ENCODE results near the gene KIAA1217. TPM values are rescaled to one million over a fixed set of nuclear protein-coding genes. Genes with fewer than 3 reads are reported as not detected.

KIAA1217 gene
- polyA plus RNA-seq, 3 donors = not detected

GRCh38 chr10:24353319-24353718 is 144.4 kb downstream of the KIAA1217 start:
- Histone ChIP-seq H3K4me1 (ENCODE audit: control insufficient read depth in 1 of 2, insufficient read depth in 2 of 2, low read length in 2 of 2) (no peaks in the 10 kb centered on the region), H3K4me3 (replicated peaks in 1 of 3; ENCODE audit: low read depth in 2 of 3, low read length in 3 of 3) (no peak overlapping the region), H3K79me2 (ENCODE audit: insufficient read depth, low read length) (no peaks in the 10 kb centered on the region), H4K20me1 (ENCODE audit: insufficient read depth, low read length) (no peaks in the 10 kb centered on the region), H3K36me3 (replicated peaks in 1 of 2; ENCODE audit: control insufficient read depth in 1 of 2, insufficient read depth in 2 of 2, low read length in 2 of 2) (no peaks in the 10 kb centered on the region), H3K27ac (ENCODE audit: low read depth in 1 of 2, low read length in 2 of 2) (no peak overlapping the region), H3K9me3 (replicated peaks in 1 of 2; ENCODE audit: control insufficient read depth in 1 of 2, insufficient read depth in 1 of 2, low read length in 2 of 2) (no peaks in the 10 kb centered on the region), H3K9ac (ENCODE audit: insufficient read depth, low read length, poor library complexity, severe bottlenecking) (no peak overlapping the region), H3K4me2 (replicated peaks; ENCODE audit: extremely low read depth, low read length, poor library complexity, severe bottlenecking) (no peak overlapping the region), H2AFZ (ENCODE audit: insufficient read depth, low read depth, low read length, poor library complexity, severe bottlenecking) (no peak overlapping the region), H3K27me3 (ENCODE audit: control insufficient read depth in 2 of 2, insufficient read depth in 2 of 2, low read length in 2 of 2) (no peaks in the 10 kb centered on the region)
- no peak overlapping the region for H3K4me3 Mint-ChIP-seq
- H3K27ac Mint-ChIP-seq = no peak overlapping the region
- no peaks in the 10 kb centered on the region for H3K36me3 Mint-ChIP-seq
- H3K4me1 Mint-ChIP-seq = no peaks in the 10 kb centered on the region
- H3K27me3 Mint-ChIP-seq (ENCODE audit: low read depth in 3 of 3) = peaks cover 0 to 3% (median 2%) of the 10 kb centered on the region in 3 donors
- H3K9me3 Mint-ChIP-seq = peaks cover 0 to 3% (median 0%) of the 10 kb centered on the region in 7 donors
- no peak for DNase-seq
- intact Hi-C loops (cut with micrococcal nuclease) = no loop called here
- 100% methylated on average over 1 of the region's 6 CpGs for WGBS (ENCODE audit: insufficient coverage)
- TF ChIP-seq, protein P1, sequence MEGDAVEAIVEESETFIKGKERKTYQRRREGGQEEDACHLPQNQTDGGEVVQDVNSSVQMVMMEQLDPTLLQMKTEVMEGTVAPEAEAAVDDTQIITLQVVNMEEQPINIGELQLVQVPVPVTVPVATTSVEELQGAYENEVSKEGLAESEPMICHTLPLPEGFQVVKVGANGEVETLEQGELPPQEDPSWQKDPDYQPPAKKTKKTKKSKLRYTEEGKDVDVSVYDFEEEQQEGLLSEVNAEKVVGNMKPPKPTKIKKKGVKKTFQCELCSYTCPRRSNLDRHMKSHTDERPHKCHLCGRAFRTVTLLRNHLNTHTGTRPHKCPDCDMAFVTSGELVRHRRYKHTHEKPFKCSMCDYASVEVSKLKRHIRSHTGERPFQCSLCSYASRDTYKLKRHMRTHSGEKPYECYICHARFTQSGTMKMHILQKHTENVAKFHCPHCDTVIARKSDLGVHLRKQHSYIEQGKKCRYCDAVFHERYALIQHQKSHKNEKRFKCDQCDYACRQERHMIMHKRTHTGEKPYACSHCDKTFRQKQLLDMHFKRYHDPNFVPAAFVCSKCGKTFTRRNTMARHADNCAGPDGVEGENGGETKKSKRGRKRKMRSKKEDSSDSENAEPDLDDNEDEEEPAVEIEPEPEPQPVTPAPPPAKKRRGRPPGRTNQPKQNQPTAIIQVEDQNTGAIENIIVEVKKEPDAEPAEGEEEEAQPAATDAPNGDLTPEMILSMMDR (IDR thresholded peaks at IDR 0.05) = no peak

- Histone ChIP-seq H3K79me2 (ENCODE audit: insufficient read depth, low read length) (no peaks in the 10 kb centered on the region), H3K9ac (ENCODE audit: insufficient read depth, low read length, poor library complexity, severe bottlenecking) (no peak overlapping the region), H3K4me2 (replicated peaks; ENCODE audit: extremely low read depth, low read length, poor library complexity, severe bottlenecking) (no peak overlapping the region), H3K9me3 (replicated peaks in 1 of 2; ENCODE audit: control insufficient read depth in 1 of 2, insufficient read depth in 1 of 2, low read length in 2 of 2) (no peaks in the 10 kb centered on the region), H3K4me3 (replicated peaks in 1 of 3; ENCODE audit: low read depth in 2 of 3, low read length in 3 of 3) (no peak overlapping the region), H3K27me3 (ENCODE audit: control insufficient read depth in 2 of 2, insufficient read depth in 2 of 2, low read length in 2 of 2) (no peaks in the 10 kb centered on the region), H3K4me1 (ENCODE audit: control insufficient read depth in 1 of 2, insufficient read depth in 2 of 2, low read length in 2 of 2) (no peaks in the 10 kb centered on the region), H3K36me3 (replicated peaks in 1 of 2; ENCODE audit: control insufficient read depth in 1 of 2, insufficient read depth in 2 of 2, low read length in 2 of 2) (no peaks in the 10 kb centered on the region), H4K20me1 (ENCODE audit: insufficient read depth, low read length) (no peaks in the 10 kb centered on the region), H3K27ac (ENCODE audit: low read depth in 1 of 2, low read length in 2 of 2) (no peak overlapping the region), H2AFZ (ENCODE audit: insufficient read depth, low read depth, low read length, poor library complexity, severe bottlenecking) (no peak overlapping the region)
- Mint-ChIP-seq H3K27me3 (ENCODE audit: low read depth in 3 of 3) (peaks cover 0 to 3% (median 2%) of the 10 kb centered on the region in 3 donors), H3K4me1 (no peaks in the 10 kb centered on the region), H3K27ac (peak overlapping the region in 1 of 7 donors; percentile 32), H3K4me3 (no peak overlapping the region), H3K9me3 (no peaks in the 10 kb centered on the region), H3K36me3 (no peaks in the 10 kb centered on the region)
- no peak for DNase-seq
- intact Hi-C loops (cut with micrococcal nuclease) = no loop called here
- 67% methylated on average over 1 of the region's 2 CpGs for WGBS (ENCODE audit: insufficient coverage)
- TF ChIP-seq, protein P1 (IDR thresholded peaks at IDR 0.05) = no peak
Observed at GRCh38 chr10:24355056-24355688, 146.2 kb downstream of the KIAA1217 start.
